Germinal center (tissue), 1 donor: ENCODE measurements around the gene CDK14.
A peak's percentile ranks its signal among the peaks of the same experiment; 100 is the strongest.
"Not testable (repeated sequence)": the region's sequence is repeated elsewhere in the genome, so short reads cannot be mapped to it uniquely, and the experiment has no call there.

ENCODE experiments used
- DNase-seq: peaks from one replicate; pipeline ENCODE4 v3.0.0; 2012; ENCODE audit warnings: mixed read lengths, low spot score

CDK14 gene

GRCh38 chr7:90757565-90757950 lies 161.4 kb downstream of the CDK14 start:
- not testable (repeated sequence) for DNase-seq

- no peak for DNase-seq
Measured at GRCh38 chr7:90758933-90759562, 162.9 kb downstream of the CDK14 start.

- DNase-seq = no peak
Measured at GRCh38 chr7:90759710-90760109, 163.6 kb downstream of the CDK14 start.

- DNase-seq = no peak
Measured at GRCh38 chr7:90760892-90761291, 164.8 kb downstream of the CDK14 start.

GRCh38 chr7:90761584-90761983 lies 165.5 kb downstream of the CDK14 start:
- DNase-seq = no peak

- no peak for DNase-seq
Measured at GRCh38 chr7:90763108-90763507, 167.0 kb downstream of the CDK14 start.

- no peak for DNase-seq
Measured at GRCh38 chr7:90764848-90765570, 168.9 kb downstream of the CDK14 start.

GRCh38 chr7:90766814-90767564 lies 170.9 kb downstream of the CDK14 start:
- no peak for DNase-seq

- DNase-seq = no peak
Measured at GRCh38 chr7:90768301-90768700, 172.2 kb downstream of the CDK14 start.

- no peak for DNase-seq
Measured at GRCh38 chr7:90769036-90769435, 172.9 kb downstream of the CDK14 start.

- DNase-seq = not testable (repeated sequence)
Measured at GRCh38 chr7:90769566-90769965, 173.4 kb downstream of the CDK14 start.

- no peak for DNase-seq
Measured at GRCh38 chr7:90771281-90771680, 175.2 kb downstream of the CDK14 start.

GRCh38 chr7:90772410-90772809 lies 176.3 kb downstream of the CDK14 start:
- DNase-seq = no peak

- DNase-seq = no peak
Measured at GRCh38 chr7:90773269-90773668, 177.1 kb downstream of the CDK14 start.

- no peak for DNase-seq
Measured at GRCh38 chr7:90774706-90775105, 178.6 kb downstream of the CDK14 start.

GRCh38 chr7:90775383-90775965 lies 179.4 kb downstream of the CDK14 start:
- DNase-seq = no peak

GRCh38 chr7:90777041-90777440 lies 180.9 kb downstream of the CDK14 start:
- DNase-seq = no peak

GRCh38 chr7:90777465-90777864 lies 181.3 kb downstream of the CDK14 start:
- DNase-seq = peak; percentile 21

- no peak for DNase-seq
Measured at GRCh38 chr7:90777886-90778285, 181.8 kb downstream of the CDK14 start.

GRCh38 chr7:90788052-90788451 lies 191.9 kb downstream of the CDK14 start:
- DNase-seq = no peak

- DNase-seq = no peak
Measured at GRCh38 chr7:90789736-90790306, 193.7 kb downstream of the CDK14 start.

- no peak for DNase-seq
Measured at GRCh38 chr7:90791596-90791995, 195.5 kb downstream of the CDK14 start.
